Activated naive CD8-positive, alpha-beta T cell treated with anti-CD3 and anti-CD28 coated beads, Interleukin-2, amount 10 ng/mL, durations not matched to agents 7 days and 5 days (primary cell): ENCODE results near the gene CXorf49B. TPM values are rescaled to one million over a fixed set of nuclear protein-coding genes. Genes with fewer than 3 reads are reported as not detected.
"Not testable (repeated sequence)": the region's sequence is repeated elsewhere in the genome, so short reads cannot be mapped to it uniquely, and the experiment has no call there.

Source experiments
- ATAC-seq: fragments of 150-1000 bp; cut with Tn5 transposase; one replicate; pipeline ENCODE4 v1.10.0; 2021; ENCODE audit warnings: low read depth, moderate library complexity
- POLR2A ChIA-PET: fragments of 350-600 bp; sonication (Branson Sonifier 250); formaldehyde crosslinking; loops from one replicate; lab custom pipeline; 2021; ENCODE audit warnings: antibody characterized with exemption; lab: Charles Lee
- DNase-seq: peaks from one replicate; pipeline ENCODE4 v3.0.0; 2021
- H3K27ac Mint-ChIP-seq: one replicate; pipeline ENCODE4 v1.8.0; 2022; ENCODE audit warnings: mild to moderate bottlenecking, mixed read lengths
- H3K27me3 Mint-ChIP-seq: one replicate; pipeline ENCODE4 v1.8.0; 2022; ENCODE audit warnings: mild to moderate bottlenecking, moderate library complexity, mixed read lengths
- H3K36me3 Mint-ChIP-seq: one replicate; pipeline ENCODE4 v1.8.0; 2021; ENCODE audit warnings: mild to moderate bottlenecking, mixed read lengths
- H3K4me1 Mint-ChIP-seq: one replicate; pipeline ENCODE4 v1.8.0; 2021; ENCODE audit warnings: mixed read lengths
- H3K4me3 Mint-ChIP-seq: one replicate; pipeline ENCODE4 v1.8.0; 2022; ENCODE audit warnings: mild to moderate bottlenecking, moderate library complexity, mixed read lengths
- H3K9me3 Mint-ChIP-seq: one replicate; pipeline ENCODE4 v1.8.0; 2021; ENCODE audit warnings: mixed read lengths
- total RNA-seq, 2 experiments: library from RNA; stranded (reverse); gene quantifications; one replicate each; pipeline ENCODE4 v1.2.3, GENCODE V29; 2021

CXorf49B gene
- not detected for total RNA-seq

GRCh38 chrX:71763049-71763448 is at the start of gene CXorf49B:
TSS of gene CXorf49B (plus strand) at chrX:71763349. CDS start at chrX:71763424, 75 bp downstream.
- H3K36me3 Mint-ChIP-seq, H3K9me3 Mint-ChIP-seq, H3K4me3 Mint-ChIP-seq, H3K4me1 Mint-ChIP-seq, DNase-seq, POLR2A ChIA-PET, H3K27ac Mint-ChIP-seq, ATAC-seq, H3K27me3 Mint-ChIP-seq: not testable (repeated sequence)

DNA sequence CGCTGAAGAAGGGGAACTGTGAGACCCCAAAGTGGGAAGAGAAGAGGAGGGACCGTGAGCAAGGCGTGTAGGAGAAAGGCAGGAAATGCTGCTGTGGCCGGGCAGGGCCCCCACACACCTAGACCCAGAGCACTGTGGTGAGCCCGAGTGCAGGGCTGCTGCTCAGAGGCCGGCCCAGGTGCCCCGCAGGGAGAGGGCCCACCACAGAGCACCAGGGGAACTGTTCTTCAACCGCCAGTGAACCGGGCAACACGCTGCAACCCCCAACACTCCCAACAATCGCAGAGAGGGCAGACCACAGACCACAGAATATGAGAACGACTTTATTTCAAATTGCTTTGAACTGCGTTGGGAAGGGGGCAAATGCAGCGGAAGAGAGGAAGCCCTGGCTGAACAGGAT is 49.1 kb upstream of the CXorf49B start:
- H3K36me3 Mint-ChIP-seq, DNase-seq, H3K4me3 Mint-ChIP-seq, ATAC-seq, H3K9me3 Mint-ChIP-seq, H3K4me1 Mint-ChIP-seq, H3K27me3 Mint-ChIP-seq, POLR2A ChIA-PET, H3K27ac Mint-ChIP-seq: not testable (repeated sequence)

DNA sequence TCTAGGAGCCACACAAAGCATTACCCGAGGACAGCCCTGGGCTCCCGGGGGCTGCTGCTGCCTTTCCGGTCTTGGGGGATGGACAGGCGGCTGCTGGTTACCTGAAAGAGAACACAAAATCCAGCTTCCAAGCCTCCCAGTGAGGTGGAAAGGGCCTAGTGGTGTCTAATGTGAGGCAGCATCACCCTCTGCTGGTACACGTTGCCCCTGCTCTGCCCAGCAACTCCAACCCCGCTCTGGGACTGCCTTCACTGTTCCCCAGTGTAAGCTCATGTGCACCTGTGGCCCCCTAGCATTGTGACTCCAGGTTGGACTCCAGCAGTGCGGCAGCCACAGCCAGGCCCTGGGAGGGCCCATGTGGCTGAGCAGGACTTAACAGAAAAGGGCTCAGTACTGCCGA is 47.6 kb upstream of the CXorf49B start:
- POLR2A ChIA-PET, DNase-seq: not testable (repeated sequence)

DNA sequence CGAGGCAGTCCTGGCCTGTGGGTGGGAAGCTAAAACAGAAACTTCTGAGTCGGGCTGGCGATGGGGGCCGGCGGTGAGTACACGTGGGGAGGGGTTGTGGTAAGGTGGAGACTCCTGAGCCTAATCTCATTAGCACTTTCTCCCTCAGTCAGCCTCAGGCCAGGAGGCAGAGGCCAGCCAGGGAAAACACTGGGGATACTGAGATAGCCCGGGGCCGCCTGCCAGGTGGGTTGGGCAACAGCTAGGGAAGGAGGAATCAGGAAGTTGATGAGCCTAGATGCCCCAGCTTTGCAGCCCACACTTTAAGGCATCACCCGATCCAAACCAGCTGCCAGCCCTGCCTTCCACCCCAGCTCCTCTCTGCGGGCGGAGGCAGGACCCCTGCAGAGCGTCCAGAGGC is 46.8 kb upstream of the CXorf49B start:
- POLR2A ChIA-PET, H3K36me3 Mint-ChIP-seq, H3K4me3 Mint-ChIP-seq, H3K27me3 Mint-ChIP-seq, ATAC-seq, H3K9me3 Mint-ChIP-seq, H3K27ac Mint-ChIP-seq, H3K4me1 Mint-ChIP-seq, DNase-seq: not testable (repeated sequence)

More for the DNA sequence above, 47.6 kb upstream of the CXorf49B start:
- not testable (repeated sequence) for H3K4me3 Mint-ChIP-seq, H3K9me3 Mint-ChIP-seq, H3K27ac Mint-ChIP-seq, H3K4me1 Mint-ChIP-seq, H3K36me3 Mint-ChIP-seq, H3K27me3 Mint-ChIP-seq, ATAC-seq

- ATAC-seq, H3K36me3 Mint-ChIP-seq, H3K4me3 Mint-ChIP-seq, POLR2A ChIA-PET, H3K27me3 Mint-ChIP-seq, H3K27ac Mint-ChIP-seq, H3K9me3 Mint-ChIP-seq, DNase-seq, H3K4me1 Mint-ChIP-seq: not testable (repeated sequence)
These were observed 45.0 kb upstream of the CXorf49B start, which contains the start of gene CXorf49 for GRCh38 chrX:71718185-71718584. TSS of gene CXorf49 (minus strand) at chrX:71718285. CDS start at chrX:71718151, 134 bp downstream.

GRCh38 chrX:71719195-71719594 is 44.0 kb upstream of the CXorf49B start:
- H3K4me3 Mint-ChIP-seq, H3K36me3 Mint-ChIP-seq, POLR2A ChIA-PET, H3K27me3 Mint-ChIP-seq, ATAC-seq, H3K4me1 Mint-ChIP-seq, H3K27ac Mint-ChIP-seq, H3K9me3 Mint-ChIP-seq: not testable (repeated sequence)
- peak; percentile 5 for DNase-seq

DNA sequence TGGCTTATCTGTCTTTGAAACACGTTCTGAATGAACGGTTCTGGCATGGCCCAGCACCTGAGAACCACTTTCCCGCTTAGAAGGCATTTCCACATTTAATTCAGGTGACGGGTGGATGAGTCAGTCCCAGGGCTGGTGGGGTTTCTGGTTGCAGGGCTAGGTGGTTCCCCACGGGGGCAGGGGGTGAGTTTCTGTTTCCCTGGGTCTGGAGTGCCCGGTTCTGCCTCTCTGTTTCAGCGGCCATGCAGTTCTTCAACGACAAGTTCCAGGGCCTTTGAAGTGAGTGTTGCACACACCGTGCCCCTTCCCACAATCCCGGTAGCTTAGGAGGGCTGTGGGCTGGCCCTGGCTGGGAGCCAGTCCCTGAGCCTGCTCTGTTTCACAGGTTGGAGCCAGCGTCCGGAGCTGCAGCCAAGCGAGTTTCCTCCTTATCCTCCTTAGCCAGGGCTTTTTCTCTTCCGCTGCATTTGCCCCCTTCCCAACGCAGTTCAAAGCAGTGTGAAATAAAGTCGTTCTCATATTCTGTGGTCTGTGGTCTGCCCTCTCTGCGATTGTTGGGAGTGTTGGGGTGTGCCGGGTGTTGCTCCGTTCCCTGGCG is 42.8 kb upstream of the CXorf49B start:
- DNase-seq, H3K4me1 Mint-ChIP-seq, H3K27ac Mint-ChIP-seq, ATAC-seq, H3K27me3 Mint-ChIP-seq, H3K9me3 Mint-ChIP-seq, POLR2A ChIA-PET, H3K36me3 Mint-ChIP-seq, H3K4me3 Mint-ChIP-seq: not testable (repeated sequence)

- DNase-seq, ATAC-seq, H3K27me3 Mint-ChIP-seq, H3K27ac Mint-ChIP-seq, POLR2A ChIA-PET, H3K4me3 Mint-ChIP-seq, H3K36me3 Mint-ChIP-seq, H3K9me3 Mint-ChIP-seq, H3K4me1 Mint-ChIP-seq: not testable (repeated sequence)
These were observed 2.4 kb upstream of the CXorf49B start for GRCh38 chrX:71760688-71761281.

GRCh38 chrX:71764832-71765231 is 1.7 kb downstream of the CXorf49B start:
- H3K4me1 Mint-ChIP-seq, H3K36me3 Mint-ChIP-seq, H3K27me3 Mint-ChIP-seq, POLR2A ChIA-PET, H3K27ac Mint-ChIP-seq, H3K4me3 Mint-ChIP-seq, DNase-seq, ATAC-seq, H3K9me3 Mint-ChIP-seq: not testable (repeated sequence)

- H3K27ac Mint-ChIP-seq, ATAC-seq, DNase-seq, POLR2A ChIA-PET, H3K4me1 Mint-ChIP-seq, H3K9me3 Mint-ChIP-seq, H3K27me3 Mint-ChIP-seq, H3K4me3 Mint-ChIP-seq, H3K36me3 Mint-ChIP-seq: not testable (repeated sequence)
These were observed 2.5 kb downstream of the CXorf49B start for GRCh38 chrX:71765613-71766012.

- H3K36me3 Mint-ChIP-seq, POLR2A ChIA-PET, H3K4me1 Mint-ChIP-seq, H3K9me3 Mint-ChIP-seq, H3K4me3 Mint-ChIP-seq, DNase-seq, H3K27ac Mint-ChIP-seq, H3K27me3 Mint-ChIP-seq, ATAC-seq: not testable (repeated sequence)
These were observed 4.0 kb downstream of the CXorf49B start for GRCh38 chrX:71767134-71767533.

DNA sequence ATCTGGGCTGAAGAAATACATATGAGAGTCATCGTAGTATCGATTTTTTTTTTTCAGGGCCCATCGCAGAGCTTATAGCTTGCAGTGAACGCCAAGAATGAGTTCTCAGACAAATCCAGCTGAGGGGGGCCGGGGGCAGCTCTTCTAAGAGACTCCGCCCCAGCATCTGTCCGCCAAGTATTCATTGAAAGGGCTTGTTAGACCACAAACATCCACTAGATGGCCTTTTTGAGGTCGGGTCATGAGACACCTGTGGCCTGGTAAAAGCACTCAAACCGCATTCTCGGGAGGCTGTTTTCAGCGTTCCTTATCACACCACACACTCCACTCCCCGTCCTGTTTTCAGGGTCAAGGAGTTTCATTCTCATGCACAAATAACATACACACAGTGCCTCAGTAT is 15.2 kb downstream of the CXorf49B start:
- H3K4me3 Mint-ChIP-seq, POLR2A ChIA-PET, H3K36me3 Mint-ChIP-seq, H3K4me1 Mint-ChIP-seq, H3K9me3 Mint-ChIP-seq, ATAC-seq, DNase-seq, H3K27ac Mint-ChIP-seq, H3K27me3 Mint-ChIP-seq: not testable (repeated sequence)

- H3K9me3 Mint-ChIP-seq, H3K4me3 Mint-ChIP-seq, POLR2A ChIA-PET, H3K27me3 Mint-ChIP-seq, H3K4me1 Mint-ChIP-seq, DNase-seq, H3K27ac Mint-ChIP-seq, H3K36me3 Mint-ChIP-seq: not testable (repeated sequence)
- peak; percentile 14 for ATAC-seq
These were observed 19.2 kb downstream of the CXorf49B start for GRCh38 chrX:71782225-71782949.

- POLR2A ChIA-PET, DNase-seq, H3K27ac Mint-ChIP-seq, H3K4me3 Mint-ChIP-seq, H3K27me3 Mint-ChIP-seq, ATAC-seq, H3K36me3 Mint-ChIP-seq, H3K9me3 Mint-ChIP-seq, H3K4me1 Mint-ChIP-seq: not testable (repeated sequence)
These were observed 19.8 kb downstream of the CXorf49B start for GRCh38 chrX:71782950-71783299.
